Ovary (tissue), 3 donors: ENCODE data around the gene RSRC1.

Source experiments
- POLR2A ChIP-seq: fragments of 450-650 bp; IDR thresholded peaks from one replicate; pipeline ENCODE4 v1.6.1; 2017; ENCODE audit warnings: antibody characterized with exemption, mild to moderate bottlenecking, moderate library complexity
- TF ChIP-seq, protein P1 (sequence below), 3 donors: fragments of 450-650 bp in 2 of 3; fragments of 200-600 bp in 1 of 3; IDR thresholded peaks; one replicate each; pipeline versions ENCODE4 v1.5.1 to v1.8.0; 2016 to 2022; ENCODE audit warnings: antibody characterized with exemption in 3 of 3, mild to moderate bottlenecking in 1 of 3
- donor health status: DM: no; HTN: no; CAD: no.

DNA sequence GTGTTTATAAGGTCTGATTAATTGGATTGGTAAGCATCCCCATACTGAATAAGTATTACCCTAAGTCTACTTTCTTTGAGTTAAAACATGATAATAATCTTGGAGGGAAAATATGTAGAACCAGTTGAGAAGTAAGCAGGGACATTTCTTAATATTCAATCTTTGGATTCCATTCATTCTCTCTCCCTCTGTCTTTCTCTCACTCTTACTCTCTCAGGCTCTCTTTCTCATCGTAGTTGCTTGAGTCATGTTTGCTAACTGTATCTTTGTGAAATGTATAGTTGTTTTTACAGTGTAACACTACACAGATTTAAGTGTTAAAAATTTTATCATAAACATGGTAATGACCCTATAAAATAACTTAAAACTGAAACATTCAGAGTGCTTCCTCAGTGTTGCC lies 163.8 kb downstream of the RSRC1 start:
- TF ChIP-seq, protein P1, sequence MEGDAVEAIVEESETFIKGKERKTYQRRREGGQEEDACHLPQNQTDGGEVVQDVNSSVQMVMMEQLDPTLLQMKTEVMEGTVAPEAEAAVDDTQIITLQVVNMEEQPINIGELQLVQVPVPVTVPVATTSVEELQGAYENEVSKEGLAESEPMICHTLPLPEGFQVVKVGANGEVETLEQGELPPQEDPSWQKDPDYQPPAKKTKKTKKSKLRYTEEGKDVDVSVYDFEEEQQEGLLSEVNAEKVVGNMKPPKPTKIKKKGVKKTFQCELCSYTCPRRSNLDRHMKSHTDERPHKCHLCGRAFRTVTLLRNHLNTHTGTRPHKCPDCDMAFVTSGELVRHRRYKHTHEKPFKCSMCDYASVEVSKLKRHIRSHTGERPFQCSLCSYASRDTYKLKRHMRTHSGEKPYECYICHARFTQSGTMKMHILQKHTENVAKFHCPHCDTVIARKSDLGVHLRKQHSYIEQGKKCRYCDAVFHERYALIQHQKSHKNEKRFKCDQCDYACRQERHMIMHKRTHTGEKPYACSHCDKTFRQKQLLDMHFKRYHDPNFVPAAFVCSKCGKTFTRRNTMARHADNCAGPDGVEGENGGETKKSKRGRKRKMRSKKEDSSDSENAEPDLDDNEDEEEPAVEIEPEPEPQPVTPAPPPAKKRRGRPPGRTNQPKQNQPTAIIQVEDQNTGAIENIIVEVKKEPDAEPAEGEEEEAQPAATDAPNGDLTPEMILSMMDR (IDR thresholded peaks at IDR 0.05), result no peak
- TF ChIP-seq POLR2A, result no peak
